Dermis microvascular lymphatic vessel endothelial cell (primary cell): ENCODE data around the gene SLC9B1. TPM values are rescaled to one million over a fixed set of nuclear protein-coding genes. Genes with fewer than 3 reads are reported as not detected.
"Not testable (repeated sequence)": the region's sequence is repeated elsewhere in the genome, so short reads cannot be mapped to it uniquely, and the experiment has no call there.

Experiments
- DNase-seq, 2 donors: peaks; one replicate each; pipeline versions ENCODE4 v3.0.0 to v3.0.0-alpha.2; 2010; ENCODE audit warnings: low read depth in 2 of 2
- total RNA-seq: library from RNA; depleted of rRNA; stranded (reverse); fragments of >200 nt; gene quantifications from 2 replicates; pipeline ENCODE4 v1.2.1, GENCODE V29; 2014

SLC9B1 gene
- total RNA-seq, 1 donor from 2014 or later: 0.13 TPM

DNA sequence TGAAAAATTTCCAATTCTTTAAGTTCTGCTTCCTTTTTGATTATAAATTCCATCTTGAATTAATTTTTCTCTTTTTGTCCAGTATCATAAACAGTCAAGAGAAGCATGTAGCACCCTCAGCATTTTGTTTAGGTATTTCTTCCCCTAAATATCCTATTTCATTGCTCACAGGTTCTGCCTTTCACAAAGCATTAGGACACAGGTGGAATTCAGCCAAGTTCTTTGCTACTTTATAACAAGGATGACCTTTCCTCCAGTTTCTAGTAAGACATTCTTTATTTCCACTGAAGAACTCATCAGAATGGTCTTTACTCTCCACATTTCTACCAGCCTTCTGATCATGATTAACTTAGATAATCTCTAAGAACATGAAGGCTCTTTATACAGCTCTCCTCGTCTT is 7.4 kb downstream of the SLC9B1 start:
- DNase-seq: no peak

DNA sequence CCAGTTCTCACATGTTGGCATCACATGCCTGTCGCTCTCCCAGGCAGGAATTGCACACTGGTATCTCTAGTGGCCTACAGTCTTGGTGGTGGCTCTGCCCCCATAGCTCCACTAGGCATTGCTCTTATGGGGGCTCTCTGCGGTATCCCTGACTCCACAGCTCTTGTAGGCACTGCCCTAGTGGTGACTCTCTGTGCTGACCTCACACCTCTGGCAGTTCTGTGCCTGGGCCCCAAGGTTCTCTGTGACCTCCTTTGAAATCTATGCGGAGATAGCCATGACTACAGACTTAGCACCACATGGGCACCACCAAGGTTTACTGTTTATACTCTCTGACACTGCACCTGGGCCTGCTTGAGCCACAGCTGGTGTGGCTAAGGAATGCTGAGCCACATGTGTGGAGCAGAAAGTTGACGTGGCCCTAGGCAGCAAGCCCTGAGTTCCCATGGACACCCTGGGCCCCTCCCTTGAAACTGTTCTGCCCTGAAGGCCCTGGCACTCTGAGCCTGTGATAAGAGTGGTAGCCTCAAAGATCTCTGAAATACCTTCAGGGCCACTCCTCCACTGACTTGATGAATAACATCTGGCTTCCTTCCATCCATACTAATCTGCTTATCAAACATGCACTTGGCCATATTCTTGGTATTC is 8.0 kb downstream of the SLC9B1 start:
- no peak for DNase-seq

DNA sequence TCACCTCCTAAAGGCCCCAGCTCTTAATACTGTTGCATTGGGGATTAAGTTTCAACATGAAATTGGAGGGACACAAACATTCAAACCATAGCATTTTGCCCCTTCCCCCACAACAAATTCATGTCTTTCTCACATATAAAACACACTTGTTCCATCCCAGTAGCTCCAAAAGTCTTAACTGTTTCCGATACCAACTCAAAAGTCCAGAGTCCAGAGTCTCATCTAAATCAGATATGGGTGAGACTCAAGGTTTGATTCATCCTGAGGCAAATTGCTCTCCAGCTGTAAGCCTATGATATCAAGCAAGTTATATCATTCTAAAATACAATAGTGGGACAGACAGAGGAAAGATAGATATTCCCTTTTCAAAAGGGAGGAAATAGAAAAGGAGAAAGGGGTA is 8.7 kb downstream of the SLC9B1 start:
- DNase-seq: no peak

DNA sequence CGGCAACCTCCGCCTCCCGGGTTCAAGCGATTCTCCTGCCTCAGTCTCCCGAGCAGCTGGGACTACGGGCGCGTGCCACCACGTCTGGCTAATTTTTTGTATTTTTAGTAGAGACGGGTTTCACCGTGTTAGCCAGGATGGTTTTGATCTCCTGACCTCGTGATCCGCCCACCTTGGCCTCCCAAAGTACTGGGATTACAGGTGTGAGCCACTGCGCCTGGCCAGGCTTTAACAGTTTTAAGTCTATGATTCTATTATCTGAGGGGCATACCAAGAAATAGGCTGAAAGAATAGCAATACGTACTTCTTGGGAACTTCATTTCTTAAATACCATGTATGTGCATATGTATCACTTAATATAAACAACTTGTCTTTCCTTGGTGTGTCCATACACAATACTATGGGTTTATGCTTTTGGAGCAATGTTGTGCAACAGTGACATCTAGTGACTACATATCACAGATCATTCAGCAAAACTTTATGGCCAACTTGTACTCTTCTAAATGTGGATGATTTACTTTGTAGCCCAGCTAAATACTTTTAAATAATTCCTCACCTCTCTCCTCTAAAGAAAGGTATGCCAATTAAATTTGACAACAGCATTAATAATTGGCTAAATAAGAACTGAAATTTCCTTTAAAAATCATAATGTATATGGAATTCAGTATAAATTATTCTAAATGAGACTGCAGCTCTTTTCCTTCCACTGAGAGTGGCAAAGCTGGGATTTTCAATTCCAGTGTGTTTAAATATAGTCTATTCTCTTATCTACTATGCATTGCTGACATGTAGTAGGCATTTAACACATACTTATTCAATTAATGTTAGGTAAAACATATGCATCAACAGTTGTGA is 10.4 kb downstream of the SLC9B1 start:
- peak; percentile 68 to 70 for DNase-seq

DNA sequence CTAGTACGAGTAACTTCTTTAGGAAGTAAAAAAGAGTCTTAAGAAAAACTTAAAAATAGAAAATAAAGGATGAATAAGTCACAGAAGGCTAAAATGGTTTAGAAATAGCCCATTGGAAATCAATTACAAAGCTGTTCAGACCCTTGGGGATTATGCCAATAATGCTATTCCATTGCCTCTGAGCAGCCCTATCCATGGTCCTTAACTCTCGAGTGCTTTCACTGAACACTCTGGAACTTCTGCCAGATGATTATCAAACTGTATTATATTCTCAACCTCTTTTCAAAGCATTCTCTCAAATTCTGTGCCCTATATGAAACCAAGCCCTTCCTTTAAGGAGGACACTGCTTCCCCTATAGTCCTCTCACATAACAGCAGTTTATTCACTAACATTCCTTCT is 17.0 kb downstream of the SLC9B1 start:
- peak in 1 of 2 donors; percentile 22 for DNase-seq

DNA sequence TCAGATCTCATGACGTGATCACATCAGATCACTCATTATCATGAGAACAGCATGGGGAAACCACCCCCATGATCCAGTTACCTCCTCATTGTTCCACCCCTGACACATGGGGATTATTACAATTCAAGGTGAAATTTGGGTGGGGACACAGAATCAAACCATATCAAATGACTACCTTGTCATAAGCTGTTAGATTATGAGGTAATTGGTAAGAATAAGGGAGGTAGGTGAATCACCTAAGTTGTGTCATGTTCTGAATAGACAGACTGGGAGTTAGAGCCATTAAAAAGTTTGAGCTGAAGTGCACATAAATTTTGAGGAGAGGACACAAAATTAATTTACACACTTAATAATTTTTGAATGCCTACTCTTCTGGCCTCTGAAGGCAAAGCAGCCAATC is 24.7 kb downstream of the SLC9B1 start:
- no peak for DNase-seq

DNA sequence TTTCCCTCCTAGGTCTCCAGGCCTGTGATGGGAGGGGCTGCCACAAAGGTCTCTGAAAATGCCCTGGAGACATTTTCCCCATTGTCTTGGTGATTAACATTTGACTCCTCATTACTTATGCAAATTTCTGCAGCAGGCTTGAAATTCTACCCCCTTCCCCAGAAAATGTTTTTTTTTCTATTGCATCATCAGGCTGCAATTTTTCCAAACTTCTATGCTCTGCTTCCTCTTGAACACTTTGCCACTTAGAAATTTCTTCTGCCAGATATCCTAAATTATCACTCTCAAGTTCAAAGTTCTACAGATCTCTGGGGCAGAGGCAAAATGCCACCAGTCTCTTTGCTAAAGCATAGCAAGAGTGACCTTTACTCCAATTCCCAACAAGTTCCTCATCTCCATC is 25.5 kb downstream of the SLC9B1 start:
- DNase-seq: not testable (repeated sequence)

DNA sequence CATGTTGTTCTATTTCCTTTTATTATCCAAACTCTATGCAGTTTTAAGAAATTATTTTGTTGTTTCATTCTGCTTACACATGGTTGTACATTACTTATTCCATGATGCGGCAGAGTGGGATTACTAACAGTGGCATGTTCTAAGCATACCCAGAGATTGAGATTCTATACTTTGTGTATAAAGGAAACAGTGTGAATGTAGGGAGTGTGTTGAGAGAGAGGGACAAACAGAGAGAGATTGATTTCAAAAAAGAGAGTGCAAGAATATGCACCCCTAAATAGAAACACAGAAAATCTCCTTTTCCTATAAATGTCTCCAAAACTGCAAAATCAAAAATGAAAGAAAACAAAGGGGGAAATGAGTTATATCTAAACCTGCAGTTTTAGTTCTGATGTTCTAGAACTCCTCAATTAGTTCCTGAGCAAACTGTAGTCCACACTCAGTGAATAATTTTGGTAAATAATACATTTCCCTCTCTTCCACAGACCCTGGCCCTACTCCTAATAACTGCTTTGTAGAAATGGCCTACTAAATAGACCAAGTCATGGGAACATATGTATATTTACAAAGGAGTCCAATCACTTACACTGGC is 31.0 kb downstream of the SLC9B1 start:
- DNase-seq: no peak

DNA sequence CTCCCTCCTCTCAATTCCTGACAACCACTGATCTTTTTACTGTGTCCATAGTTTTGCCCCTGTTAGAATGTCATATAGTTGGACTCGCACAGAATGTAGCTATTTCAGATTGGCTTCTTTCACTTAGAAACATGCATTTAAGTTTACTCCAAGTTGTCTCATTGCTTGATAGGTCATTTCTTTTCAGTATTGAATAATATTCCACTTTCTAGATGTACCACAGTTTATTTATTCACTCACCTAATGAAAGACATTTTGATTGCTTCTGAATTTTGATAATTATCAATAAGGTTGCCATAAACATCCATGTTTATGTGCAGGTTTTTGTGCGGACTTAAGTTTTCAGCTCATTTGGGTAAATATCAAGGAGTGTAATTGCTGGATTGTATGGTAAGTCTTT is 38.5 kb downstream of the SLC9B1 start:
- DNase-seq: no peak

DNA sequence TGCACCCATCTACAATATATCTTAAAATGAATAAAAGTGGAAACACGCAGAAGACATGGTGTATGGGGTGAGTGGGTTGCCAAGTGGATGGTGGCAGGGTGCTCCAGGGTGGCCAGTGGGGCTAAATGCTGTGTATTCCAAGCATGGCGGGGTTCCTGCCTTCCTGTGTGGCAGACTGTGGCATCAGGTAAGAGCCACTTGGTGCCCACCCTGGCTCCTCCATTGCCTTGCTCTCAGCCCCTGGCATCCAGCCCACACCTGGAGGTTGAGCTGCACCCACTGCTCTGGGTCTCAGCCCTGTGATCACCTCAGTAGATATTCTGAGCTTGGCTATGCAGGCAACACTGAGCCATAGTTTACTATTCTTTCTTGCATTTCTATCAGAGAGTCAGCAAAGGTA is 57.7 kb downstream of the SLC9B1 start:
- not testable (repeated sequence) for DNase-seq

DNA sequence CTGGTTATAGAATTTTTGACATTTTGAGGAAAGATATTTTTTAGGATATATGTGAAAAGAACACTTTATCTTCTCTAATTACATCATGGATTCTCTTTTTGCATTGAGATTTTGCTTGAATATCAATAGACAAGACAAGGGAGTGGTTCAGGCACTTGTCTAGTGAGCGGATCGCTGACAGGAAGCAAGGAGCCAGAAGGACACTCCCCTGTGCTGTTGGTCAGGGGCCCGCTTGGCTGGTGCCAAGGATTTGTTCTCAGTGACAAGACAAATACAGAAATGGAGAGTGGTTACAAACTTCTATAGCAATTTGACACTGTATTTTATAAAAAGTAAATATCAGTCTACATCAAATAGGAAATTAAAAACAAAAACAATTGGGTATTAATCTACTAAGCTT is 60.0 kb downstream of the SLC9B1 start:
- no peak for DNase-seq

DNA sequence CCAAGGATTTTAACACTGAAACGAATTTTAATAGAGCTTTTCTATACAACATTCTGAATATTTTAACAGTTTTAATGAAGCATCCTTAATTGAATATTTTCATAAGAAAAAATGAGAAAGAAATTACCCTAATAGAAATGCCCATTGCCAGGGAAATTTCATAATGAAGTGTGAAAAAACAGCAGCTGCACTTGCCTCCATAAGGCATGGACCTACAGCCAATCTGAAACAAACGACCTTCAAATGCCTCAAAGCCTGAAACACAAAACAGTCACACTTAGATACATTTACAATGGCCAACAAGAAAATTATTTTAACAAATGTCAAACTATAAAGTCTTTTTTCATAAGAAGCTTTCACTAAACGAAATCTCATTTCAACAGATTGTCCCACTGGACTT is 74.4 kb downstream of the SLC9B1 start:
- DNase-seq: no peak

DNA sequence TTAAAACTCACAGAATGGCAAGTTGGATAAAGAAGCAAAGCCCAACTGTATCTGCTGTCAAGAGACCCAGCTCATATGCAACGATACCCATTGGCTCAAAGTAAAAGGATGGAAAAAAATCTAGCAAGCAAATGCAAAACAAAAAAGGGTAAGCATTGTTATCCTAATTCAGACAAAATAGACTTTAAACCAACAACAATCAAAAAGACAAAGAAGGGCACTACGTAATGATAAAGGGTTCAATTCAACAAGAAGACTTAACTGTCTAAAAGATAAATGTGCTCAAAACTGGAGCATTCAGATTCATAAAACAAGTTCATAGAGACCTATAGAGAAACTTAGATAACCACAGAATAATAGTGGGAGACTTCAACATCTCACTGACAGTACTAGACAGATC is 81.4 kb downstream of the SLC9B1 start:
- DNase-seq: not testable (repeated sequence)

DNA sequence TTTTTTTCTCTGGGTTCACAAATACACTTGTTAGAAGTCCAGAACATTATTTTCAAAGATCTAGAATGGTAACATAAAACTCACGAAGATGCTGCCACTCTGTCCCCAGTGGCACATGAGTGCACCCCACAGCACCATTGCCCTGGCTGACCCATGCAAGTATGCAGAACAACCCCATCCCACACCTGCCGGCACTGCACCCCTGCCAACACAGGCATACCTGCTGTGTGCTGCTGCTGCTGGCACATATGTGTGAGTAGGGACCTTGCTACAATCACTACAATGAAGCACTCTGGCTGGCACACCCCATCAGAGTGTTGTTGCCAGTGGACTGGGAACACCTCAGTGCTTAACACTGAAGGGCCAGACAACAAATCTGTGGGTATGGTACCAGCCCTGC is 83.8 kb downstream of the SLC9B1 start:
- no peak for DNase-seq

DNA sequence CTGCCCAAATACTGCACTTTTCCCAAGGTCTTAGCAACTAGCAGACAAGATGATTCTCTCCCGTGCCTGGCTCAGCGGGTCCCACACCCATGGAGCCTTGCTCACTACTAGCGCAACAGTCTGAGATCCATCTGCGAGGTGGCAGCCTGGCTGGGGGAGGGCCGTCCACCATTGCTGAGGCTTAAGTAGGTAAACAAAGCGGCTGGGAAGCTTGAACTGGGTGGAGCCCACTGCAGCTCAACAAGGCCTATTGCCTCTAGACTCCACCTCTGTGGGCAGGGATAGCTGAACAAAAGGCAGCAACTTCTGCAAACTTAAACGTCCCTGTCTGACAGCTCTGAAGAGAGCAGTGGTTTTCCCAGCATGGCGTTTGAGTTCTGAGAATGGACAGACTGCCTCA is 99.8 kb downstream of the SLC9B1 start:
- not testable (repeated sequence) for DNase-seq

DNA sequence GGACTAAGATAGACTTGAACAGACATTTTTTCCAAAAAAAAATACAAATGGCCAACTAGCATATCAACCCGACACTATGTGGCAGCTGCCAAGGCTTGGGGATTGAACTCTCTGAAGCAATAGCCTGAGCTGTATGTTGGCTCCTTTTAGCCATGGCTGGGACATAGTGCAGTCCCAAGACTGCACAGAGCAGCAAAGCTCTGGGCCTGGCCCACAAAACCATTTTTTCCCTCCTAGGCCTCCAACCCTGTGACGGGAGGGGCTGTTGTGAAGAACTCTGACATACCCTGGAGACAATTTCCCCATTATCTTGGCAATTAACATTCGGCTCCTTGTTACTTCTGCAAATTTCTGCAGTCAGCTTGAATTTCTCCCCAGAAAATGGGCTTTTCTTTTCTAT is 100.6 kb downstream of the SLC9B1 start:
- DNase-seq: no peak

DNA sequence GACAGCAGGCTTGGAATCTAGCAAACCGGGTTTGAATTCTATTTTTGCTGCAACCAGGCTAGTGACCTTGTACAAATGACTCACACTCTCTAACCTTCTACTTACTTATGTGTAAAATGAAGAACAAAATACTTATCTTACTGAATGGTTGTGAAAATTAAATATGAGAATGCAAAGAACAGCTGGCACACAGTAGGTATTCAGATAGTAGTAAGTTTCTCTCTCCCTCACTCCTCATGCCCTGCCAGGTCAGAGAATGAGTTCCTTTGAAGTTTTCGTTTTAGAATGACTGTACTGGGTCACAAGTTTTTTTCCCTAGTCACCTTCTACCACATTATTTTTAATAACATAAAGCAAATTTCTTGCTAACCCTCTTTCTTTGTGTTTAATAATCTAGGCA is 117.7 kb downstream of the SLC9B1 start:
- no peak for DNase-seq

DNA sequence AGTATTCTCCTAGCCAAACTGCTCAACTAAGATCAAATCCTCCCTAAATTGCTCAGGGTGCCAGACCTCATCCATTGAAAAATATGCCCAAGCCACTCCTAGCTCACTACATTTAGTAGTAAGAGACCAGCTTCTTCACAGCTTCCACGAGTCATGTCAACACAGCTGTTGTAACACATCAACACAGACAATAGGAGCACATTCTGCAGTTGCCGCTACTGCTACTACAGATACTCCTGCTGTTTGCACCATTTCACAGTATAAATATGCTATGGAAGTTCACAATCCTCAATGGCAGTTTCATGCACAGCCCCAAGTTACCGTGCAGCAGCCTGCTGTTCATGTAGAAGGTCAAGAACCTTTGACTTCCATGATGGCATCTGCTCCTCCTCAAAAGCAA is 121.9 kb downstream of the SLC9B1 start:
- DNase-seq: not testable (repeated sequence)

DNA sequence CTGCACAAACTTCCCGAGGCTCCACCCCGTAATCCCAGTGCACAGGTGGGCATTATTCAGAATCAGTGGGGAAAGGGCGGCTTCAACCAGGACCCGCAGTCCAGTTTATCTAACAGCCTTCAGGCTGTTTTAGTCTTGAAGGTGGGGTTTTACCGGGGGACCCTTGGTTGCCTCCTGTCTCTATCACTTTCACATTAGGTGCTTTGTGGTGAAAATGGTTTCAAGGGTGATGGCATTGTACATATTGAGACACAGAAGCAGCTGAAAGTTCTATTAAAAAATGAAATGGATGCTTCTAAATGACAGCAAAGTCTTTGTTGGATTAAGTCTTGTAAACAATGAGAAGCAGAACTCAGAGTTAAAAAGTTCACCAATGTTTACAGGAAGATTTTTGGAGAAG is 123.0 kb downstream of the SLC9B1 start:
- not testable (repeated sequence) for DNase-seq

DNA sequence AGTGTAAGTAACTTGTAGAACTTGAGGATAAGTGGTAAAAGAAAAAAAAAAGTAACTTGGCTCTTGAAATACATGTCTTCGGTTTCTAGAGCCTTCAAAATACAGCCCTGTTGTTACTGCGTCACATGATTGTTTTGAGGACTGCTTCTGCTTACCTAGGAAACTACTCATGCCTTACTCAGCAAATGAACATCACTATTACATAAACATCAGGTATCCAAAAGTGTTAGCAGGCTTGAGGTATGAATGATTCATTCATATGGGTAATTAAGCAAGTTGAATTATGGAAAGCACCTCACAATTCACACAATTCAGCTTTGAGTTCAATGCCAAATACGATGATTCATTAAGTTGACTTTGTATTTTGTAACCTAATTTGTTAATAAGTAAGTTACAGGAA is 129.6 kb downstream of the SLC9B1 start:
- not testable (repeated sequence) for DNase-seq

DNA sequence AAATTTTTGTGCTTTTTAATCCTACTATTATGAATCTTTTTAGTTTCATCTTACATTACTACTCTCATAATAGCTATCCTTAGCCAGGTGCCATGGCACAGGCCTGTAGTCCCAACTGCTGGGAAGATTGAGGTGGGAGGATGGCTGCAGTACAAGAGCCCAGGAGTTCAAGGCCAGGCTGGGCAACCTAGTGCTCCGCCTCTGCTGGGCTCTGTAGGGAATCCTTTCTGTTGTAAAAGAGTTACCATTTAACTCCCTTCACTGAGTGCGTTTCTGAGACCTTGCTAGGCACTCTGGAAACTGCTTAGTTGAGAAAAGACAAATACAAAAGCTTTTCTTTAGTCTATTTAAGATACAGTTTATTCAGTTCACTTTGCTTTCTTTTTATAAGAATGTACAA is 130.9 kb downstream of the SLC9B1 start:
- not testable (repeated sequence) for DNase-seq

DNA sequence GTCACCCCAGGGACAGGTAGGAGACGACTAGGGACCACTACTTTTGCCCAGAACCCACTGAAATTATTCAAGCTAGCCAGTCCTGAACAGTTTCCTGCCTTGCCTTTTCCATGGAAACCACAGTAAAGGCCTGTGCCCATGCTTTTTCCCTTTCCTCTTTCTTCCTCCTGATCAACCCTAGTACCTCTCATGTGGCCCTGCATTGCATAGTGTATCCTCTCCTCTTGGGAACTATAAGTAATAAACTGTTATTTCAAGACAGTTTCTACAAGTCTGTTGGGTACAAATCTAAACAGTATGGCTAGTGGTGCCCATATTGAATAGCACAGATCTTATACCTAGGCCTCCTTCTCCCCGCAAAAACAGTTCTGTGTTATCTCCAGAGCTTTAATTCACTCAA is 136.2 kb downstream of the SLC9B1 start:
- DNase-seq: no peak

DNA sequence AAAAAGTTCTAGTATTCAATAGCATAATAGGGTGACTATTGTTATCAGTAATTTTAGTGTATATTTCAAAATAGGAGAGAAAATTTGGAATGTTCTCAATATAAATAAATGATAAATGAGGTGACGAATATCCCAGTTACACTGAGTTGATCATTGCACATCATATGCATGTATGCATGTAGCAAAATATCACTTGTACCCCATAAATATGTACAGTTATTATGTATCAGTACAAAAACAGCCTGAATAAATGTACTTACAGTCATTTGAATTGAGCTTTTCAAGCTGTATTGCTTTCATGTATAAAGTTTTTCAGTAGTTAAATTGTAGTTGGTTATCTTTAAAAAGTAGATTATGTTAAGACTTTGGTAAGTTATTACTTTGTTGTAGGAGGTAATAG is 138.2 kb downstream of the SLC9B1 start:
- DNase-seq: no peak
